ENCODE results near the gene DHX36.

- TF ChIP-seq CTCF (IDR thresholded peaks at IDR 0.05), result no peak
- no peak for TF ChIP-seq POLR2A (IDR thresholded peaks at IDR 0.05)
Observed at GRCh38 chr3:154294016-154294415, 30.3 kb downstream of the DHX36 start.

Measured in uterus (tissue), 2 donors.